Vagina (tissue), 2 donors: ENCODE measurements around the gene NKTR. TPM values are rescaled to one million over a fixed set of nuclear protein-coding genes. Genes with fewer than 3 reads are reported as not detected.
A peak's percentile ranks its signal among the peaks of the same experiment; 100 is the strongest.

Experiments used
- DNase-seq, 2 donors: peaks; one replicate each; pipeline ENCODE4 v3.0.0-alpha.2; 2017; ENCODE audit errors: extremely low spot score in 2 of 2
- H3K27ac ChIP-seq: fragments of 200-600 bp; sonication (generic); one replicate; pipeline ENCODE4 v1.5.1; 2019
- H3K27me3 ChIP-seq: fragments of 200-600 bp; sonication (generic); one replicate; pipeline ENCODE4 v1.5.1; 2019
- H3K36me3 ChIP-seq, 2 donors: fragments of 200-600 bp; sonication (generic); one replicate each; pipeline ENCODE4 v1.5.1; 2017 to 2019
- H3K4me1 ChIP-seq: fragments of 200-600 bp; sonication (generic); one replicate; pipeline ENCODE4 v1.5.1; 2019
- H3K4me3 ChIP-seq, 2 donors: fragments of 200-600 bp; sonication (generic); 1 replicate in 1 of 2; 2 replicates in 1 of 2; pipeline ENCODE4 v1.5.1; 2016 to 2019
- H3K9me3 ChIP-seq: fragments of 200-600 bp; sonication (generic); one replicate; pipeline ENCODE4 v1.5.1; 2019
- POLR2A ChIP-seq, 2 donors: fragments of 450-650 bp; IDR thresholded peaks; one replicate each; pipeline ENCODE4 v1.6.1; 2017; ENCODE audit warnings: antibody characterized with exemption in 2 of 2, mild to moderate bottlenecking in 2 of 2, moderate library complexity in 2 of 2
- POLR2AphosphoS5 ChIP-seq, 2 donors: sonication (generic); formaldehyde crosslinking; IDR thresholded peaks; one replicate each; pipeline ENCODE4 v1.9.0; 2017; ENCODE audit warnings: antibody characterized with exemption in 2 of 2, mild to moderate bottlenecking in 2 of 2, low read depth in 1 of 2; ENCODE audit not compliant: insufficient read depth in 1 of 2
- intact Hi-C: fragments of 100-400 bp; cut with DNase I; formaldehyde crosslinking; loops from one replicate; pipeline ENCODE4 v1.15.1; 2023
- total RNA-seq: library from RNA; depleted of rRNA; stranded (reverse); fragments of >200 nt; gene quantifications from one replicate; pipeline ENCODE4 v1.2.3, GENCODE V29; 2016
- TF ChIP-seq, protein P1 (sequence below), 3 experiments: fragments of 450-650 bp in 2 of 3; fragments of 200-600 bp in 1 of 3; sonication (generic) in 1 of 3; IDR thresholded peaks; one replicate each; pipeline ENCODE4 v1.5.1; 2017 to 2019; ENCODE audit warnings: antibody characterized with exemption in 3 of 3, mild to moderate bottlenecking in 2 of 3, moderate library complexity in 2 of 3

NKTR gene
- total RNA-seq, 1 donor from 2014 or later = 128 TPM

DNA sequence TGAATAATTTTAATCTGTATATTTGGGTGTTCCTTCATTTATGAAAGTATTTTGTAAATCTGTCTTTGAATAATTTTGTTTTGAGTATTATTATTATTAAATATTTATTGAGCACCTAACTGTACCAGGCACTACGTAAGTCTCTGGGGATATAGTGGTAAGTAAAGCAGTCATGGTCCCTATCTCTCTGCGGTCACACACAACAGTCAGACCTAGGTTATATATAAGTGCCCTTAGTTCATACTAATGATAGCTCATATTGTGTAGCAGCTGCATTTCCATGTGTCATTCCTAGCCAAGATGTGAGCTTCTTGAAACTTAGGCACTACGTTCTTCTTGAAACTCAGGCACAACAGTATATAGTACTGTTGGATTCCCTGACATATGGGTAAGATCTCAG lies 12.4 kb downstream of the NKTR start:
- TF ChIP-seq POLR2AphosphoS5 (IDR thresholded peaks at IDR 0.05; ENCODE audit: insufficient read depth in 1 of 2, low read depth in 1 of 2) (no peak), POLR2A (IDR thresholded peaks at IDR 0.05) (no peak)
- TF ChIP-seq, protein P1, sequence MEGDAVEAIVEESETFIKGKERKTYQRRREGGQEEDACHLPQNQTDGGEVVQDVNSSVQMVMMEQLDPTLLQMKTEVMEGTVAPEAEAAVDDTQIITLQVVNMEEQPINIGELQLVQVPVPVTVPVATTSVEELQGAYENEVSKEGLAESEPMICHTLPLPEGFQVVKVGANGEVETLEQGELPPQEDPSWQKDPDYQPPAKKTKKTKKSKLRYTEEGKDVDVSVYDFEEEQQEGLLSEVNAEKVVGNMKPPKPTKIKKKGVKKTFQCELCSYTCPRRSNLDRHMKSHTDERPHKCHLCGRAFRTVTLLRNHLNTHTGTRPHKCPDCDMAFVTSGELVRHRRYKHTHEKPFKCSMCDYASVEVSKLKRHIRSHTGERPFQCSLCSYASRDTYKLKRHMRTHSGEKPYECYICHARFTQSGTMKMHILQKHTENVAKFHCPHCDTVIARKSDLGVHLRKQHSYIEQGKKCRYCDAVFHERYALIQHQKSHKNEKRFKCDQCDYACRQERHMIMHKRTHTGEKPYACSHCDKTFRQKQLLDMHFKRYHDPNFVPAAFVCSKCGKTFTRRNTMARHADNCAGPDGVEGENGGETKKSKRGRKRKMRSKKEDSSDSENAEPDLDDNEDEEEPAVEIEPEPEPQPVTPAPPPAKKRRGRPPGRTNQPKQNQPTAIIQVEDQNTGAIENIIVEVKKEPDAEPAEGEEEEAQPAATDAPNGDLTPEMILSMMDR (IDR thresholded peaks at IDR 0.05) = no peak
- Histone ChIP-seq H3K36me3 (peaks cover 0 to 1% of the 10 kb centered on the region in 2 donors), H3K4me3 (no peak overlapping the region), H3K27ac (no peak overlapping the region), H3K9me3 (no peaks in the 10 kb centered on the region), H3K4me1 (peaks cover 59% of the 10 kb centered on the region), H3K27me3 (no peaks in the 10 kb centered on the region)
- intact Hi-C loops = no loop called here
- DNase-seq = no peak

DNA sequence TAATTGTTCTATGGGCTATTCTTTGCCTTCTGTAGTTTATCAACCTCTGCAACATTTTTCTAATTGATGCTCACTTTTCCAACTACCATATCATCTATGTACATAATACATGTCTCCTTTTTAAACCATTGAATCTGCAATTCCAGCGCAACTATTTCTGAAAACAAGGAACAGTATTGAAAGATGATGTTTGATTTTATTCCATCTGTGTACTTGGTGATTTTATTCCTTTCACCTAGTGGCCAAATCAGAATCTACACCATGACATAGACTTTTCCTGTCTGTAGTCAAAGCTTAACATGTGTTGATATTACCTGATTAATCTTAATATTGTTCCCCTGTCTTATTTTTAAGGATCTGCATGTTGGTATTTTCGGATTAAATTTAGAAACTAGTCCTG lies 13.0 kb downstream of the NKTR start:
- Histone ChIP-seq H3K27ac (no peak overlapping the region), H3K27me3 (no peaks in the 10 kb centered on the region), H3K4me1 (peaks cover 54% of the 10 kb centered on the region), H3K36me3 (peaks cover 0 to 6% of the 10 kb centered on the region in 2 donors), H3K9me3 (no peaks in the 10 kb centered on the region), H3K4me3 (no peak overlapping the region)
- no peak for DNase-seq
- TF ChIP-seq POLR2AphosphoS5 (IDR thresholded peaks at IDR 0.05; ENCODE audit: insufficient read depth in 1 of 2, low read depth in 1 of 2) (no peak), POLR2A (IDR thresholded peaks at IDR 0.05) (no peak)
- TF ChIP-seq, protein P1 (IDR thresholded peaks at IDR 0.05) = peak in 1 of 3 experiments; percentile 20
- intact Hi-C loops = no loop called here

DNA sequence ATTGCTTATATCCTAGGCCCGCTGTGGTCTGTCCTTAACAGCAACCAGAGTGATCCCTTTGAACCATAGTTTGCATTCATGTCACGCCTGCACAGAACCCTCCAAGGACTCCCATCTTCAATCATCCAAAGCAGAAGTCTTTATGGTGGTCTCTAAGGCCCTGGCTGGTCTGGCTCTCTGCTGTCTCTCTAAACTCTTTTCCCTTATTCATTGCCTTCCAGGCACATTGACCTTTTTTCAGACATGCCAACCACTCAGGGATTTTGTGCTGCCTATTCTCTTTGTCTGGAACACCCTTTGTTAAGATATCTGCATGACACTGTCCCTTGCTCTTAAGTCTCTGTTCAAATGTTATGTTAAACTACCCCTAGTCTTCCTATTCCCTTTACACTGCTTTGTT lies 31.1 kb downstream of the NKTR start:
- DNase-seq = no peak
- H3K27ac ChIP-seq = no peak overlapping the region
- H3K27me3 ChIP-seq = no peaks in the 10 kb centered on the region
- no peaks in the 10 kb centered on the region for H3K9me3 ChIP-seq
- no peak overlapping the region for H3K4me3 ChIP-seq
- no peaks in the 10 kb centered on the region for H3K4me1 ChIP-seq
- TF ChIP-seq, protein P1 (IDR thresholded peaks at IDR 0.05) = no peak
- TF ChIP-seq POLR2AphosphoS5 (IDR thresholded peaks at IDR 0.05; ENCODE audit: insufficient read depth in 1 of 2, low read depth in 1 of 2) = no peak
- no peak for TF ChIP-seq POLR2A (IDR thresholded peaks at IDR 0.05)
- intact Hi-C loops = no loop called here
- H3K36me3 ChIP-seq = peaks cover 7 to 55% of the 10 kb centered on the region in 2 donors

DNA sequence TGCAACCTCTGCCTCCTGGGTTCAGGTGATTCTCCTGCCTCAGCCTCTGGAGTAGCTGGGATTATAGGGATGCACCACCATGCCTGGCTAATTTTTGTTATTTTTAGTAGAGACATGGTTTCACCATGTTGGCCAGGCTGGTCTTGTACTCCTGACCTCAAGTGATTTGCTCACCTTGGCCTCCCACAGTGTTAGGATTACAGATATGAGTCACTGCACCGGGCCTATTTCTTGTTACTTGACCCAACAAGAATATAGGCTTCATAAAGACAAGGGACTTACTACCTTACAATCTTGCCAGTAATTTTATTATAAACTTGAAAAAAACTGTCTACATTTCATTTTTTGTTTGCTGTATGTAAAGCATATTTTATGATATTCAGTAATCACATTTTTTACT lies 31.7 kb downstream of the NKTR start:
- Histone ChIP-seq H3K4me3 (no peak overlapping the region), H3K27me3 (no peaks in the 10 kb centered on the region), H3K27ac (no peak overlapping the region), H3K4me1 (no peaks in the 10 kb centered on the region), H3K9me3 (no peaks in the 10 kb centered on the region), H3K36me3 (peaks cover 8 to 60% of the 10 kb centered on the region in 2 donors)
- intact Hi-C loops = no loop called here
- TF ChIP-seq POLR2AphosphoS5 (IDR thresholded peaks at IDR 0.05; ENCODE audit: insufficient read depth in 1 of 2, low read depth in 1 of 2) (no peak), POLR2A (IDR thresholded peaks at IDR 0.05) (no peak)
- TF ChIP-seq, protein P1 (IDR thresholded peaks at IDR 0.05) = no peak
- no peak for DNase-seq

DNA sequence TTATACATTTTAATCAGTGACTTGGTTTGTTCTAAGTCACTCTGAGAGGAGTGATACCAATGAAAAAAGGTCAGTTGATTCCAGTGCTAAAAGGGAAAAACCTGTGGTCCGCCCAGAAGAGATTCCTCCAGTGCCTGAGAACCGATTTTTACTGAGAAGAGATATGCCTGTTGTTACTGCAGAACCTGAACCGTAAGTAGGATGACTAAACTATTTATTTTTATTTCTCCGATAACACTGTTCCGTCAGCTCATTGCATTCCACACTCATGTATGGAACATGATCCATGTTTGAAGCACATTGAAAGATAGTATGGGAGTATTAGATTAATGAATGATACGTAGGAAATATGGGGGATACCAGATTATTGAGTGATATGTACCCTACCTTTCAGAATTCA lies 33.1 kb downstream of the NKTR start:
- TF ChIP-seq POLR2A (IDR thresholded peaks at IDR 0.05) (no peak), POLR2AphosphoS5 (IDR thresholded peaks at IDR 0.05; ENCODE audit: insufficient read depth in 1 of 2, low read depth in 1 of 2) (no peak)
- TF ChIP-seq, protein P1 (IDR thresholded peaks at IDR 0.05) = no peak
- Histone ChIP-seq H3K4me3 (no peak overlapping the region), H3K36me3 (peaks cover 11 to 74% of the 10 kb centered on the region in 2 donors), H3K27me3 (no peaks in the 10 kb centered on the region), H3K4me1 (no peaks in the 10 kb centered on the region), H3K27ac (no peak overlapping the region), H3K9me3 (no peaks in the 10 kb centered on the region)
- intact Hi-C loops = no loop called here
- DNase-seq = no peak
